GM12878 (cell line): ENCODE data around the gene FRMD8.

ENCODE experiments used
- CHD4 ChIP-seq: fragments of 200-600 bp; sonication (generic); IDR thresholded peaks from 2 replicates; pipeline ENCODE4 v1.6.1; 2016; ENCODE audit warnings: mild to moderate bottlenecking
- CTCF ChIP-seq, 3 experiments: IDR thresholded peaks in 2 of 3; conservative IDR thresholded peaks in 1 of 3; 2 replicates each; pipeline ENCODE4 v1.5.1; 2011; ENCODE audit warnings: low read depth in 3 of 3, low read length in 3 of 3, mild to moderate bottlenecking in 3 of 3, control low read depth in 2 of 3, moderate library complexity in 2 of 3, inconsistent platforms in 1 of 3, mixed read lengths in 1 of 3; ENCODE audit not compliant: control insufficient read depth in 2 of 3, insufficient read depth in 1 of 3; ENCODE audit errors: extremely low read depth in 1 of 3
- FOXM1 ChIP-seq: IDR thresholded peaks from 2 replicates; pipeline ENCODE4 v1.6.1; 2012; ENCODE audit warnings: low read depth, mild to moderate bottlenecking, inconsistent platforms, low read length, moderate library complexity
- MYC ChIP-seq: IDR thresholded peaks from 2 replicates; pipeline ENCODE4 v1.6.1; 2011; ENCODE audit warnings: mild to moderate bottlenecking, low read length, moderate library complexity, inconsistent platforms; ENCODE audit not compliant: insufficient read depth, insufficient replicate concordance, insufficient read length, severe bottlenecking
- POLR2A ChIP-seq: IDR thresholded peaks from 2 replicates; pipeline ENCODE4 v1.6.1; 2011; ENCODE audit warnings: low read depth, mild to moderate bottlenecking, low read length
- RAD21 ChIP-seq: IDR thresholded peaks from 2 replicates; pipeline ENCODE4 v1.6.1; 2011; ENCODE audit warnings: mild to moderate bottlenecking, low read depth, low read length, moderate library complexity; ENCODE audit not compliant: insufficient read depth
- ZBED1 ChIP-seq: IDR thresholded peaks from 2 replicates; pipeline ENCODE4 v1.6.1; 2016; ENCODE audit warnings: borderline replicate concordance
- ZNF24 ChIP-seq: fragments of 450-650 bp; IDR thresholded peaks from 2 replicates; pipeline ENCODE4 v1.6.1; 2017; ENCODE audit warnings: antibody characterized with exemption, mild to moderate bottlenecking

- TF ChIP-seq POLR2A: no peak
- TF ChIP-seq CTCF (IDR thresholded peaks at IDR 0.05 in 2 of 3, conservative IDR thresholded peaks at IDR 0.05 in 1 of 3; ENCODE audit: control insufficient read depth in 2 of 3, extremely low read depth in 1 of 3, insufficient read depth in 1 of 3, low read depth in 3 of 3, low read length in 3 of 3): no peak
- no peak for TF ChIP-seq RAD21
- TF ChIP-seq ZNF24: no peak
- no peak for TF ChIP-seq CHD4
- TF ChIP-seq FOXM1: no peak
- no peak for TF ChIP-seq ZBED1
- no peak for TF ChIP-seq MYC
Observed at GRCh38 chr11:65398362-65398910, 12.0 kb downstream of the FRMD8 start.
